ENCODE measurements around the gene POLQ.

DNA sequence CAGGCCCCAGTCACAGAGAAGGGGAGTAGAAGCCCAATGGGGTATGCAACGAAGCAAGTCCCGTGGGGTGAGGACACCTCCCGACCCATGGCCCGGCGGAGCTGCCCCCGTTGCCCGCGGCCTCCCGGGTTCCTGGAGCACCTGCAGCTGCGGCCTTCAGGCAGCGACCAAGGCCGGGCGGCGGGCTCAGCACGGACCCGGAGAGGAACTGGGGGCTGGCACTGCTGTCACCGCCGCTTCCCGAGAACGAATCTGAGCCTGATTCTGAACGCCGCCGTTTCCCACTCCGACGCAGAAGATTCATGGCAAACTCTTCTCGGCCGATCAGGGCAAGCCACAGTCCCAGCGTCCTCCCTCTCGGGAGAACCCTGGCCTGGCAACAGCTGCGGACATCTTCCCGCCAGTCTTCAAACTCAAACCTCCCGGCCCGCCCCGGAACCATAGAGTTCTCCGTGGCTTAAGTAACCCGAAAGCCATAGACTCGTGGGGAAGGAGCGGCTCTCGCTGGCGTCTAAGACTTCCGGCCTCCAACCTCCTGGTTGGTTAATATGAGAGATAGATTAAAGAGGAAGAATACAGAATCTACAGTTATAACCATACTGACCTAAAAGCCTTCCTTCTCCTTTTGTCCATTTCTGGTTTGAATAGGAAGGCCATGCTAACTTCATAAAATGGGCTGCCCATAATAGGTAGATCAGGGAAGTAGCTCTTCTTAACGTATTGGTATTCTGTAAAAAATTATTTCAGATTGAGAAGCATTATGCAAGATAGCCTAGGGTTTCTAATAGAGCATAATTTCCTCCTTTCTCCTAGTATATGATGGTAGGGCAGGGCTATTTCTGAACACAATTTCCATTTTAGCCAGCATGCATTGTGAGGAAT lies at the start of gene POLQ:
- TF ChIP-seq, protein P1, sequence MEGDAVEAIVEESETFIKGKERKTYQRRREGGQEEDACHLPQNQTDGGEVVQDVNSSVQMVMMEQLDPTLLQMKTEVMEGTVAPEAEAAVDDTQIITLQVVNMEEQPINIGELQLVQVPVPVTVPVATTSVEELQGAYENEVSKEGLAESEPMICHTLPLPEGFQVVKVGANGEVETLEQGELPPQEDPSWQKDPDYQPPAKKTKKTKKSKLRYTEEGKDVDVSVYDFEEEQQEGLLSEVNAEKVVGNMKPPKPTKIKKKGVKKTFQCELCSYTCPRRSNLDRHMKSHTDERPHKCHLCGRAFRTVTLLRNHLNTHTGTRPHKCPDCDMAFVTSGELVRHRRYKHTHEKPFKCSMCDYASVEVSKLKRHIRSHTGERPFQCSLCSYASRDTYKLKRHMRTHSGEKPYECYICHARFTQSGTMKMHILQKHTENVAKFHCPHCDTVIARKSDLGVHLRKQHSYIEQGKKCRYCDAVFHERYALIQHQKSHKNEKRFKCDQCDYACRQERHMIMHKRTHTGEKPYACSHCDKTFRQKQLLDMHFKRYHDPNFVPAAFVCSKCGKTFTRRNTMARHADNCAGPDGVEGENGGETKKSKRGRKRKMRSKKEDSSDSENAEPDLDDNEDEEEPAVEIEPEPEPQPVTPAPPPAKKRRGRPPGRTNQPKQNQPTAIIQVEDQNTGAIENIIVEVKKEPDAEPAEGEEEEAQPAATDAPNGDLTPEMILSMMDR (IDR thresholded peaks at IDR 0.05; ENCODE audit: borderline replicate concordance, extremely low read depth, low read length, poor library complexity, severe bottlenecking): no peak
- no peak for TF ChIP-seq EZH2 (IDR thresholded peaks at IDR 0.05; ENCODE audit: borderline replicate concordance, low read depth, low read length, severe bottlenecking)

Measured in DND-41 (cell line).